Testis (tissue), 2 donors: Measurements from ENCODE around the gene LORICRIN.

Experiments used
- POLR2A ChIP-seq: fragments of 450-650 bp; IDR thresholded peaks from one replicate; pipeline ENCODE4 v1.6.1; 2017; ENCODE audit warnings: antibody characterized with exemption, mild to moderate bottlenecking, moderate library complexity
- TF ChIP-seq, protein P1 (sequence below), 3 experiments: fragments of 450-650 bp in 2 of 3; fragments of 200-600 bp in 1 of 3; sonication (generic) in 1 of 3; IDR thresholded peaks; one replicate each; pipeline ENCODE4 v1.5.1; 2016 to 2019; ENCODE audit warnings: antibody characterized with exemption in 3 of 3, mild to moderate bottlenecking in 2 of 3, moderate library complexity in 1 of 3

DNA sequence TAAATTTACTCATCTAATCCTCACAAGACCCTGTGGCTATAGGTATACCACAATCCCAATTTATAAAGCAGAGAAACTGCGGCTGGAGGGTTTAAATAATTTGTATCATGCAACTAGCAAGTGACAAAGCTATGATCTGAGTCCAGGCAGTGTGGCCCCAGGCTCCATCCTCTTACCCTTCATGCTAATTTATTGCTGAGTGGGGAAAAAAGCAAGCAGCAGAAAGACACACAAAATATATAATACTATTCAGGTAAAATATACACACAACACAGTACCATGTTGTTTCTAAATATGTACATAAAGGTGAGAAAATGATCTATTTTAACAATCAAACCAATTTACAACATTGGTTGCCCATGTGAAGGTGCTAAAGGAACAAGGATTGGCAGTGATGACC, 17.3 kb upstream of the LORICRIN start:
- no peak for TF ChIP-seq POLR2A
- TF ChIP-seq, protein P1, sequence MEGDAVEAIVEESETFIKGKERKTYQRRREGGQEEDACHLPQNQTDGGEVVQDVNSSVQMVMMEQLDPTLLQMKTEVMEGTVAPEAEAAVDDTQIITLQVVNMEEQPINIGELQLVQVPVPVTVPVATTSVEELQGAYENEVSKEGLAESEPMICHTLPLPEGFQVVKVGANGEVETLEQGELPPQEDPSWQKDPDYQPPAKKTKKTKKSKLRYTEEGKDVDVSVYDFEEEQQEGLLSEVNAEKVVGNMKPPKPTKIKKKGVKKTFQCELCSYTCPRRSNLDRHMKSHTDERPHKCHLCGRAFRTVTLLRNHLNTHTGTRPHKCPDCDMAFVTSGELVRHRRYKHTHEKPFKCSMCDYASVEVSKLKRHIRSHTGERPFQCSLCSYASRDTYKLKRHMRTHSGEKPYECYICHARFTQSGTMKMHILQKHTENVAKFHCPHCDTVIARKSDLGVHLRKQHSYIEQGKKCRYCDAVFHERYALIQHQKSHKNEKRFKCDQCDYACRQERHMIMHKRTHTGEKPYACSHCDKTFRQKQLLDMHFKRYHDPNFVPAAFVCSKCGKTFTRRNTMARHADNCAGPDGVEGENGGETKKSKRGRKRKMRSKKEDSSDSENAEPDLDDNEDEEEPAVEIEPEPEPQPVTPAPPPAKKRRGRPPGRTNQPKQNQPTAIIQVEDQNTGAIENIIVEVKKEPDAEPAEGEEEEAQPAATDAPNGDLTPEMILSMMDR (IDR thresholded peaks at IDR 0.05): no peak
